GM19438 (cell line): Measurements from ENCODE around the gene SH3BP2.
A peak's percentile ranks its signal among the peaks of the same experiment; 100 is the strongest.

ENCODE experiments used
- ATAC-seq: cut with Tn5 transposase; IDR thresholded peaks from one replicate; pipeline ENCODE4 v1.9.1; 2021; ENCODE audit warnings: low read depth; ENCODE audit not compliant: unreplicated experiment

SH3BP2 gene

GRCh38 chr4:2790583-2791517, 2.0 kb upstream of the SH3BP2 start:
- ATAC-seq, result no peak

GRCh38 chr4:2791518-2792395, 1.1 kb upstream of the SH3BP2 start:
- ATAC-seq, result no peak

- ATAC-seq, result no peak
Observed at GRCh38 chr4:2792396-2792710, 532 bp upstream of the SH3BP2 start.

- no peak for ATAC-seq
Observed at GRCh38 chr4:2793586-2794485, 951 bp downstream of the SH3BP2 start.

- no peak for ATAC-seq
Observed at GRCh38 chr4:2794486-2795299, 1.8 kb downstream of the SH3BP2 start.

- ATAC-seq, result no peak
Observed at GRCh38 chr4:2795300-2795892, 2.5 kb downstream of the SH3BP2 start.

GRCh38 chr4:2795893-2796848, 3.3 kb downstream of the SH3BP2 start:
- no peak for ATAC-seq

GRCh38 chr4:2796849-2797544, 4.1 kb downstream of the SH3BP2 start:
- ATAC-seq, result no peak

- no peak for ATAC-seq
Observed at GRCh38 chr4:2797545-2798305, 4.8 kb downstream of the SH3BP2 start.

GRCh38 chr4:2798399-2799223, 5.7 kb downstream of the SH3BP2 start:
- peak; percentile 58 for ATAC-seq

GRCh38 chr4:2799224-2799911, 6.5 kb downstream of the SH3BP2 start:
- no peak for ATAC-seq

- ATAC-seq, result no peak
Observed at GRCh38 chr4:2799971-2800690, 7.2 kb downstream of the SH3BP2 start.

GRCh38 chr4:2800691-2801596, 8.1 kb downstream of the SH3BP2 start:
- no peak for ATAC-seq
